Adrenal gland (tissue), 12 donors: ENCODE data around the gene TCEAL5. TPM values are rescaled to one million over a fixed set of nuclear protein-coding genes. Genes with fewer than 3 reads are reported as not detected.
"Not testable (repeated sequence)": the region's sequence is repeated elsewhere in the genome, so short reads cannot be mapped to it uniquely, and the experiment has no call there.

Experiments
- DNase-seq, 7 donors: peaks; one replicate each; pipeline ENCODE4 v3.0.0-alpha.2; 2019 to 2020
- H3K27ac ChIP-seq, 5 donors: fragments of 200-600 bp; sonication (generic) in 4 of 5; 1 replicate in 3 of 5; 2 replicates in 2 of 5; pipeline versions ENCODE4 v1.5.1 to v1.8.0; 2016 to 2020; ENCODE audit warnings: mild to moderate bottlenecking in 1 of 5
- H3K27me3 ChIP-seq: fragments of 200-600 bp; 2 replicates; pipeline ENCODE4 v1.8.0; 2021
- H3K36me3 ChIP-seq, 2 donors: fragments of 200-600 bp; replicated peaks in 1 of 2; 1 replicate in 1 of 2; 2 replicates in 1 of 2; pipeline versions ENCODE4 v1.5.1 to v1.8.0; 2018 to 2022
- H3K4me1 ChIP-seq, 2 donors: fragments of 200-600 bp; replicated peaks in 1 of 2; 1 replicate in 1 of 2; 2 replicates in 1 of 2; pipeline versions ENCODE4 v1.5.1 to v1.8.0; 2018 to 2021
- H3K4me3 ChIP-seq, 4 donors: fragments of 200-600 bp; sonication (generic) in 3 of 4; one replicate each; pipeline ENCODE4 v1.5.1; 2016 to 2018
- H3K9me3 ChIP-seq, 3 donors: fragments of 200-600 bp; sonication (generic) in 1 of 3; replicated peaks in 1 of 3; 1 replicate in 2 of 3; 2 replicates in 1 of 3; pipeline versions ENCODE4 v1.5.1 to v1.8.0; 2016 to 2021
- CTCF ChIP-seq, 6 experiments: fragments of 450-650 bp in 4 of 6; fragments of 200-600 bp in 2 of 6; sonication (generic) in 1 of 6; IDR thresholded peaks; 1 replicate in 5 of 6; 2 replicates in 1 of 6; pipeline versions ENCODE4 v1.5.1 to v1.8.0; 2016 to 2021; ENCODE audit warnings: antibody characterized with exemption in 6 of 6, mild to moderate bottlenecking in 2 of 6, moderate library complexity in 1 of 6
- POLR2A ChIP-seq, 2 donors: fragments of 450-650 bp; IDR thresholded peaks; one replicate each; pipeline ENCODE4 v1.6.1; 2017; ENCODE audit warnings: antibody characterized with exemption in 2 of 2, mild to moderate bottlenecking in 2 of 2, moderate library complexity in 1 of 2
- WGBS, 4 donors: extraction: QIAGEN DNeasy Blood & Tissue Kit in 2 of 4; methylation state at CpG; one replicate each; pipeline versions ENCODE4 v1.1.5 to v1.1.7; 2013 to 2017; 5-methylcytosine and 5-hydroxymethylcytosine counted together
- intact Hi-C, 2 donors: fragments of 100-400 bp; cut with DNase I; formaldehyde crosslinking; loops; one replicate each; pipeline versions ENCODE4 v1.14.1 to v1.15.0; 2022 to 2023
- polyA plus RNA-seq, 3 donors: library from polyadenylated mRNA; stranded (reverse); fragments of 200-250 nt in 2 of 3; fragments of 350-450 nt in 1 of 3; fragmentation: Illumina TruSeq in 1 of 3; extraction: RNeasy Lipid Tissue Mini Kit (QIAGEN cat#74804) in 1 of 3; gene quantifications; one replicate each; pipeline ENCODE4 v1.2.3, GENCODE V29; 2013 to 2014
- total RNA-seq, 9 donors: library from RNA; depleted of rRNA in 4 of 9; stranded (reverse); fragments of >200 nt in 4 of 9; fragments of 120-200 nt in 1 of 9; fragmentation: NEBNext Ultra II Directional in 1 of 9; extraction: Animal tissue kit (Norgen Biotek cat#: 25700) in 1 of 9; gene quantifications; one replicate each; pipeline versions ENCODE4 v1.1.0 to v1.2.4, GENCODE V29; 2013 to 2023
- donor health status: healthy with polysubstance abuse.
- donor health status: Bipolar disorder and iron deficiency.
- donor health status: DM: yes; HTN: yes; CAD: no.
- donor health status: DM: no; HTN: no; CAD: no.
- donor health status: DM: no; HTN: no; CAD: no.
- donor health status: DM: yes; HTN: yes; CAD: no.

The TCEAL5 gene
- total and polyA plus RNA-seq, 12 donors = 0.40 to 14.5 (median 3.5) TPM; not detected in 4

- H3K9me3 ChIP-seq = no peaks in the 10 kb centered on the region
- TF ChIP-seq CTCF (IDR thresholded peaks at IDR 0.05) (no peak), POLR2A (IDR thresholded peaks at IDR 0.05) (no peak)
- intact Hi-C loops = no loop called here
- H3K4me1 ChIP-seq = no peaks in the 10 kb centered on the region
- peak overlapping the region in 2 of 4 donors; percentile 15 to 58 for H3K4me3 ChIP-seq
- peaks cover 4% of the 10 kb centered on the region for H3K27me3 ChIP-seq
- H3K27ac ChIP-seq = peak overlapping the region in 2 of 5 donors; percentile 68 to 78
- 18 to 62% (median 48%) methylated on average over 8 to 32 of the region's 32 CpGs for WGBS, 4 donors
- H3K36me3 ChIP-seq = no peaks in the 10 kb centered on the region
- peak in 1 of 7 donors; percentile 20 for DNase-seq
These were observed 33.5 kb upstream of the TCEAL5 start for GRCh38 chrX:103309860-103310554.

- H3K9me3 ChIP-seq, H3K4me3 ChIP-seq, DNase-seq, H3K27me3 ChIP-seq, H3K4me1 ChIP-seq, intact Hi-C loops, H3K27ac ChIP-seq, H3K36me3 ChIP-seq: not testable (repeated sequence)
- WGBS, 4 donors = 81 to 100% (median 88%) methylated on average over 4 of the region's 4 CpGs
These were observed 29.1 kb upstream of the TCEAL5 start for GRCh38 chrX:103305666-103306065.

GRCh38 chrX:103304705-103305104 lies 28.2 kb upstream of the TCEAL5 start:
- intact Hi-C loops = no loop called here
- no peak overlapping the region for H3K27ac ChIP-seq
- H3K4me3 ChIP-seq = no peak overlapping the region
- no peaks in the 10 kb centered on the region for H3K4me1 ChIP-seq
- no peak for DNase-seq
- H3K9me3 ChIP-seq = no peaks in the 10 kb centered on the region
- no peaks in the 10 kb centered on the region for H3K36me3 ChIP-seq
- H3K27me3 ChIP-seq = no peaks in the 10 kb centered on the region
- TF ChIP-seq POLR2A (IDR thresholded peaks at IDR 0.05) (no peak), CTCF (IDR thresholded peaks at IDR 0.05) (no peak)

- Histone ChIP-seq H3K36me3 (no peaks in the 10 kb centered on the region), H3K27ac (no peak overlapping the region), H3K4me3 (no peak overlapping the region), H3K27me3 (peaks cover 2% of the 10 kb centered on the region), H3K9me3 (no peaks in the 10 kb centered on the region), H3K4me1 (no peaks in the 10 kb centered on the region)
- DNase-seq = no peak
- intact Hi-C loops = no loop called here
- 72 to 96% (median 84%) methylated on average over 1 to 2 of the region's 2 CpGs for WGBS, 4 donors
- TF ChIP-seq CTCF (IDR thresholded peaks at IDR 0.05) (no peak), POLR2A (IDR thresholded peaks at IDR 0.05) (no peak)
These were observed 16.6 kb upstream of the TCEAL5 start for GRCh38 chrX:103293118-103293517.

- intact Hi-C loops = no loop called here
- Histone ChIP-seq H3K9me3 (no peaks in the 10 kb centered on the region), H3K27ac (no peak overlapping the region), H3K4me3 (no peak overlapping the region), H3K36me3 (no peaks in the 10 kb centered on the region), H3K27me3 (peaks cover 31% of the 10 kb centered on the region), H3K4me1 (no peaks in the 10 kb centered on the region)
- DNase-seq = no peak
- no peak for TF ChIP-seq CTCF (IDR thresholded peaks at IDR 0.05)
- TF ChIP-seq POLR2A (IDR thresholded peaks at IDR 0.05) = no peak
- WGBS, 4 donors = 63 to 89% (median 77%) methylated on average over 1 of the region's 1 CpG
These were observed 3.1 kb upstream of the TCEAL5 start for GRCh38 chrX:103279624-103280023.
